ENCODE measurements around the gene PNKD.

PNKD gene

DNA sequence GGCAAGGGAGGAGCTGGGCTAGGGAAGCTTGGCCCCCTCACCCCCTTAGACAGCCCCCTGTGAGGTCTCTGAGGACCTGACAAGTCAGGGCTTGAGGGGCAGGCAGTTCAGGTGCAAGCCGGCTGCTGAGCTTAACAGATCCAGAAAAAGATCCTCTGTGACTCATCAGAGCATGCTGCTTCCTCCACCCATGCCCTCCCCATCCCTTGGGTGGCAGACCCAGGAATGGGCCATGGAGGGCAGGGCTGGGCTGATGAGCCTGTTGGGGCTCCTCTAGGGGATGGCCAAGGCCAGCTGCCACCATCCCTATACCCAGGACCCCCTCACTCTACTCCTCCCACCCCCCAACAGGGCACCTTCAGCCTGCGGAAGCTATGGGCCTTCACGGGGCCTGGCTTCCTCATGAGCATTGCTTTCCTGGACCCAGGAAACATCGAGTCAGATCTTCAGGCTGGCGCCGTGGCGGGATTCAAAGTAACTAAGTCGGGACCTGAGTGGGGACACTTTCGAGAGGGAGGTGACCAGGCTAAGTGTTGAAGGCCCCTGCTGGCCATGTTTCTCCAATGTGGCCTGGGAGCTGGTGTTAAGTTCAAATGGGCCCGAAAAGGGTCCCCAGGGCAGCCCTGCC is 113.7 kb downstream of the PNKD start:
- TF ChIP-seq, protein P1, sequence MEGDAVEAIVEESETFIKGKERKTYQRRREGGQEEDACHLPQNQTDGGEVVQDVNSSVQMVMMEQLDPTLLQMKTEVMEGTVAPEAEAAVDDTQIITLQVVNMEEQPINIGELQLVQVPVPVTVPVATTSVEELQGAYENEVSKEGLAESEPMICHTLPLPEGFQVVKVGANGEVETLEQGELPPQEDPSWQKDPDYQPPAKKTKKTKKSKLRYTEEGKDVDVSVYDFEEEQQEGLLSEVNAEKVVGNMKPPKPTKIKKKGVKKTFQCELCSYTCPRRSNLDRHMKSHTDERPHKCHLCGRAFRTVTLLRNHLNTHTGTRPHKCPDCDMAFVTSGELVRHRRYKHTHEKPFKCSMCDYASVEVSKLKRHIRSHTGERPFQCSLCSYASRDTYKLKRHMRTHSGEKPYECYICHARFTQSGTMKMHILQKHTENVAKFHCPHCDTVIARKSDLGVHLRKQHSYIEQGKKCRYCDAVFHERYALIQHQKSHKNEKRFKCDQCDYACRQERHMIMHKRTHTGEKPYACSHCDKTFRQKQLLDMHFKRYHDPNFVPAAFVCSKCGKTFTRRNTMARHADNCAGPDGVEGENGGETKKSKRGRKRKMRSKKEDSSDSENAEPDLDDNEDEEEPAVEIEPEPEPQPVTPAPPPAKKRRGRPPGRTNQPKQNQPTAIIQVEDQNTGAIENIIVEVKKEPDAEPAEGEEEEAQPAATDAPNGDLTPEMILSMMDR (conservative IDR thresholded peaks at IDR 0.05): no peak
- no peak for TF ChIP-seq ZFX (IDR thresholded peaks at IDR 0.05)
- no peak overlapping the region for H3K27ac ChIP-seq

DNA sequence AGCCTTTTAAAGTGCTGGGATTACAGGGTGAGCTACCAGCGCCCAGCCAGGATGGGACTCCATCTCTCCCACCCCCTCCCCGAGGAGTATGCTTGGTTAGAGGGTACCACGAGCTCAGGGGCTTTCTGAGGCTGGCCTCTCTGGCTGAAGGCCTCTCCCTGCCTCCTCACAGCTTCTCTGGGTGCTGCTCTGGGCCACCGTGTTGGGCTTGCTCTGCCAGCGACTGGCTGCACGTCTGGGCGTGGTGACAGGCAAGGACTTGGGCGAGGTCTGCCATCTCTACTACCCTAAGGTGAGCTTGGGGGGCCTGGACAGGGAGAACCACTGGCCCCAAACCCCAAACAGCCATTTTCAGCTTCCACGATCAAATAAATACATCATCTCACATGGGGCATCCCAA is 114.7 kb downstream of the PNKD start:
- TF ChIP-seq, protein P1 (conservative IDR thresholded peaks at IDR 0.05): no peak
- no peak for TF ChIP-seq ZFX (IDR thresholded peaks at IDR 0.05)
- H3K27ac ChIP-seq: no peak overlapping the region

- TF ChIP-seq, protein P1 (conservative IDR thresholded peaks at IDR 0.05): no peak
- TF ChIP-seq ZFX (IDR thresholded peaks at IDR 0.05): no peak
- H3K27ac ChIP-seq: no peak overlapping the region
These were observed 116.4 kb downstream of the PNKD start for GRCh38 chr2:218386505-218387368.

GRCh38 chr2:218387369-218388194 is 117.3 kb downstream of the PNKD start:
- TF ChIP-seq, protein P1 (conservative IDR thresholded peaks at IDR 0.05): no peak
- no peak for TF ChIP-seq ZFX (IDR thresholded peaks at IDR 0.05)
- no peak overlapping the region for H3K27ac ChIP-seq

GRCh38 chr2:218389333-218390150 is 119.2 kb downstream of the PNKD start:
- no peak overlapping the region for H3K27ac ChIP-seq

GRCh38 chr2:218391202-218391601 is 120.9 kb downstream of the PNKD start:
- no peak overlapping the region for H3K27ac ChIP-seq
- TF ChIP-seq, protein P1 (conservative IDR thresholded peaks at IDR 0.05): no peak
- TF ChIP-seq ZFX (IDR thresholded peaks at IDR 0.05): no peak

More at GRCh38 chr2:218389333-218390150, 119.2 kb downstream of the PNKD start:
- no peak for TF ChIP-seq ZFX (IDR thresholded peaks at IDR 0.05)
- TF ChIP-seq, protein P1 (conservative IDR thresholded peaks at IDR 0.05): no peak

All from C4-2B (cell line).